ENCODE results near the gene FLOT2.
A peak's percentile ranks its signal among the peaks of the same experiment; 100 is the strongest.
"Not testable (repeated sequence)": the region's sequence is repeated elsewhere in the genome, so short reads cannot be mapped to it uniquely, and the experiment has no call there.

Gene FLOT2

DNA sequence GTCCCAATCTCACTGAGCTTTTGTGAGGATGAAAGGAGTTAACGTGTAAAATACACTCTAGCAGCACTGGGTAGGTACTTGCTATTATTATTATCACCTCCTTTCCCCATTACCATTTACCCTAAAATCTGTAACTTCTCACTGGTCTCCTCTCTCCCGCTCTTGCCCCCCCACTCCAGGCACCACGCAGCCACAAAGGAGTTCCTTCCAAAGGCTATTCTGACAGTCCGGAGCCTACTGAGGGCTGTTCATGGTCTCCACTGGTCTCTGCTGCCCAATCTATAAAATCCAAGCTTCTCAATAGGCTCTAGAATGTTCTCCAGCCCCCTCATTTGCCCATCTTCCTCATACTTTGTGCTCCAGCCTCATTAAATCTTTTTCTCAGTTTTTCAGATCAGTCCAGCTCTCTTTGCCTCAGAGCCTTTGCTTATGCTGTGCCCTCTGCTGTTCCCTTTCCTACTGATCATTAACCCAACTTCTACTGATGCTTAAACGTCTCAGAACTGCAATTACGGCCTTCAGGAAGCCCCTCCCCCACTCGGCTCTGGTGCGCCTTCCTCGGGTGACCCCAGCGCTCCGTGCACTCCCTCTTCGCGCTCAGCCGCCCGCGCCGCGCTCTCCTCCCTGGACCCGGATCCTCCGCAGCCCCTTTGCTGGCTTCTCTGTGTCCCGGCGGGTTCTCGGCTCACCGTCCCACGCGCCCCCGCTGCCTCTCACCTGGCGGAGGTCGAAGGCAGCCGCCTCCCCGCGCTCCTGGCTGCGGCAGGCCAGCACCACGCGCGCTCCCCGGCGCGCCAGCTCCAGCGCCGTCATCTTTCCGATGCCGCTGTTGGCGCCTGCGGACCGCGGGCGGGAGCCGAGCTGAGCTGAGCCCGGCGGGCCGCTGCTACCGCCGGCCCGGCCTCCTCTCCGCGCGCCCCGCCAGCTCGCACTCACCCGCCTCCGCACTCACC, 4.6 kb upstream of the FLOT2 start:
- Histone ChIP-seq H3K9me3 (ENCODE audit: control insufficient read depth, insufficient read depth, low read length) (no peaks in the 10 kb centered on the region), H3K4me3 (ENCODE audit: low read depth, low read length) (peak overlapping the region; percentile 74), H3K9ac (ENCODE audit: low read depth, low read length) (peak overlapping the region; percentile 65), H3K27me3 (ENCODE audit: control insufficient read depth, insufficient read depth, low read length) (no peaks in the 10 kb centered on the region), H3K4me1 (ENCODE audit: control insufficient read depth, insufficient read depth, low read length) (peaks cover 11% of the 10 kb centered on the region), H3K36me3 (ENCODE audit: control insufficient read depth, insufficient read depth, low read length) (peaks cover 12% of the 10 kb centered on the region)

GRCh38 chr17:28900986-28901726, 3.6 kb upstream of the FLOT2 start:
- peaks cover 13% of the 10 kb centered on the region for H3K4me1 ChIP-seq (ENCODE audit: control insufficient read depth, insufficient read depth, low read length)
- no peaks in the 10 kb centered on the region for H3K9me3 ChIP-seq (ENCODE audit: control insufficient read depth, insufficient read depth, low read length)
- no peak overlapping the region for H3K9ac ChIP-seq (ENCODE audit: low read depth, low read length)
- H3K4me3 ChIP-seq (ENCODE audit: low read depth, low read length): peak overlapping the region; percentile 74
- H3K36me3 ChIP-seq (ENCODE audit: control insufficient read depth, insufficient read depth, low read length): peaks cover 5% of the 10 kb centered on the region
- no peaks in the 10 kb centered on the region for H3K27me3 ChIP-seq (ENCODE audit: control insufficient read depth, insufficient read depth, low read length)

DNA sequence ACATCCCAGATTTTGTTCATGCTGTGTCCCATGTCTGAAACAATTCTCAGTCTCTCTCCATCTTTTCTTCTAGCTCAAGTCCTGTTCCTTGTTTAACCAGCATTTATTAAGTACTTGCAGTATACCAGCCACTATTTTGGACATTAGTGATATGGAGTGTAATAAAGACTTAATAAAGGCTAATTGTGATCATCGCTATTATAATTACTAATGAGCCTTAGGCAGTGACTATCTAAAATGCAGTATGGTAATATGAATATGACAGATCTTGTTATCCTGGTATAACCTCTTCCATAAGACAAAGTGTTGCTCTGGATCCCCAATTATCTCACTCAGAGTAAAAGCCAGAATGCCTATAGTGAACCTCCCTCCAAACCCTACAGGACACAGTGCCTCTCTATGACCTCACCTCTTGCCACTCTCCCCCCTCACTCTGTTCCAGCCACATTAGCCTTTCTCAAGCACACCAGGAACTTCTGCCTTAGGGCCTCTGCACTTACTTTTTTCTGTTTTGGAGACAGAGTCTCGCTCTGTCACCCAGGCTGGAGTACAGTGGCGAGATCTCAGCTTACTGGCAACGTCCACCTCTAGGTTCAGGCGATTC, 1.8 kb upstream of the FLOT2 start:
- Histone ChIP-seq H3K27me3 (ENCODE audit: control insufficient read depth, insufficient read depth, low read length) (no peaks in the 10 kb centered on the region), H3K9ac (ENCODE audit: low read depth, low read length) (no peak overlapping the region), H3K4me1 (ENCODE audit: control insufficient read depth, insufficient read depth, low read length) (peaks cover 18% of the 10 kb centered on the region), H3K9me3 (ENCODE audit: control insufficient read depth, insufficient read depth, low read length) (no peaks in the 10 kb centered on the region), H3K4me3 (ENCODE audit: low read depth, low read length) (no peak overlapping the region), H3K36me3 (ENCODE audit: control insufficient read depth, insufficient read depth, low read length) (no peaks in the 10 kb centered on the region)

DNA sequence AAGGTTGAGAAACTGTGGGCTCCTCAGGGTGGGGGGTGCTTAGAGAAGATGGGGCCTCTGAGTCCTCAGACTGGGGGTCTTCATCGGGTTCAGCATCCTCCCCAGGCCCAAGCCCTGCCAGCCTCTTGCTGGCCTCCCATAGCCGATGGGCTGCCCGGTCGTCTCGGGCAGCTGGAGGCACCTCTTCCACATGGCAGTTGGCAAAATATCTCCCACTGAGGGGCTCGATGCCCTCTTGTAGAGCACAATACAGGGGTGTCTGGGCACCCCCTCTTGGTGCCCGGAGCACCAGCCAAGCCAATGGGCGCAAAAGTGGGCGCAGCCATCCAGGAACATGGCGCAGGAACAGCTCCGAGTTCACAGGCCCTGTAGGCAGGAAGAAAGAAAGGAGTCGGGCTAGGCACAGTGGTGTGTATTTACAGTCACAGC, 1.0 kb upstream of the FLOT2 start:
- Histone ChIP-seq H3K4me1 (ENCODE audit: control insufficient read depth, insufficient read depth, low read length) (peaks cover 18% of the 10 kb centered on the region), H3K9ac (ENCODE audit: low read depth, low read length) (no peak overlapping the region), H3K27me3 (ENCODE audit: control insufficient read depth, insufficient read depth, low read length) (no peaks in the 10 kb centered on the region), H3K4me3 (ENCODE audit: low read depth, low read length) (no peak overlapping the region), H3K9me3 (ENCODE audit: control insufficient read depth, insufficient read depth, low read length) (no peaks in the 10 kb centered on the region), H3K36me3 (ENCODE audit: control insufficient read depth, insufficient read depth, low read length) (no peaks in the 10 kb centered on the region)

- H3K4me3 ChIP-seq (ENCODE audit: low read depth, low read length): peak overlapping the region; percentile 84
- no peaks in the 10 kb centered on the region for H3K36me3 ChIP-seq (ENCODE audit: control insufficient read depth, insufficient read depth, low read length)
- peaks cover 14% of the 10 kb centered on the region for H3K4me1 ChIP-seq (ENCODE audit: control insufficient read depth, insufficient read depth, low read length)
- peak overlapping the region; percentile 66 for H3K9ac ChIP-seq (ENCODE audit: low read depth, low read length)
- H3K27me3 ChIP-seq (ENCODE audit: control insufficient read depth, insufficient read depth, low read length): no peaks in the 10 kb centered on the region
- H3K9me3 ChIP-seq (ENCODE audit: control insufficient read depth, insufficient read depth, low read length): no peaks in the 10 kb centered on the region
These were observed 415 bp upstream of the FLOT2 start for GRCh38 chr17:28897769-28898526.

- Histone ChIP-seq H3K36me3 (ENCODE audit: control insufficient read depth, insufficient read depth, low read length) (no peaks in the 10 kb centered on the region), H3K27me3 (ENCODE audit: control insufficient read depth, insufficient read depth, low read length) (no peaks in the 10 kb centered on the region), H3K4me1 (ENCODE audit: control insufficient read depth, insufficient read depth, low read length) (peaks cover 8% of the 10 kb centered on the region), H3K9me3 (ENCODE audit: control insufficient read depth, insufficient read depth, low read length) (no peaks in the 10 kb centered on the region), H3K4me3 (ENCODE audit: low read depth, low read length) (peak overlapping the region; percentile 84), H3K9ac (ENCODE audit: low read depth, low read length) (peak overlapping the region; percentile 73)
These were observed 1.0 kb downstream of the FLOT2 start for GRCh38 chr17:28896491-28896883.

GRCh38 chr17:28895794-28896447, 1.6 kb downstream of the FLOT2 start:
- Histone ChIP-seq H3K9me3 (ENCODE audit: control insufficient read depth, insufficient read depth, low read length) (no peaks in the 10 kb centered on the region), H3K36me3 (ENCODE audit: control insufficient read depth, insufficient read depth, low read length) (no peaks in the 10 kb centered on the region), H3K4me1 (ENCODE audit: control insufficient read depth, insufficient read depth, low read length) (peaks cover 7% of the 10 kb centered on the region), H3K27me3 (ENCODE audit: control insufficient read depth, insufficient read depth, low read length) (no peaks in the 10 kb centered on the region), H3K4me3 (ENCODE audit: low read depth, low read length) (peak overlapping the region; percentile 84), H3K9ac (ENCODE audit: low read depth, low read length) (peak overlapping the region; percentile 28)

GRCh38 chr17:28893248-28894183, 4.0 kb downstream of the FLOT2 start:
- H3K4me1 ChIP-seq (ENCODE audit: control insufficient read depth, insufficient read depth, low read length): peaks cover 10% of the 10 kb centered on the region
- not testable (repeated sequence) for H3K36me3 ChIP-seq (ENCODE audit: control insufficient read depth, insufficient read depth, low read length); H3K9me3 ChIP-seq (ENCODE audit: control insufficient read depth, insufficient read depth, low read length); H3K27me3 ChIP-seq (ENCODE audit: control insufficient read depth, insufficient read depth, low read length); H3K4me3 ChIP-seq (ENCODE audit: low read depth, low read length); H3K9ac ChIP-seq (ENCODE audit: low read depth, low read length)

- Histone ChIP-seq H3K27me3 (ENCODE audit: control insufficient read depth, insufficient read depth, low read length) (no peaks in the 10 kb centered on the region), H3K4me3 (ENCODE audit: low read depth, low read length) (no peak overlapping the region), H3K9ac (ENCODE audit: low read depth, low read length) (no peak overlapping the region), H3K4me1 (ENCODE audit: control insufficient read depth, insufficient read depth, low read length) (peaks cover 10% of the 10 kb centered on the region), H3K9me3 (ENCODE audit: control insufficient read depth, insufficient read depth, low read length) (no peaks in the 10 kb centered on the region), H3K36me3 (ENCODE audit: control insufficient read depth, insufficient read depth, low read length) (no peaks in the 10 kb centered on the region)
These were observed 5.5 kb downstream of the FLOT2 start for GRCh38 chr17:28892024-28892423.

DNA sequence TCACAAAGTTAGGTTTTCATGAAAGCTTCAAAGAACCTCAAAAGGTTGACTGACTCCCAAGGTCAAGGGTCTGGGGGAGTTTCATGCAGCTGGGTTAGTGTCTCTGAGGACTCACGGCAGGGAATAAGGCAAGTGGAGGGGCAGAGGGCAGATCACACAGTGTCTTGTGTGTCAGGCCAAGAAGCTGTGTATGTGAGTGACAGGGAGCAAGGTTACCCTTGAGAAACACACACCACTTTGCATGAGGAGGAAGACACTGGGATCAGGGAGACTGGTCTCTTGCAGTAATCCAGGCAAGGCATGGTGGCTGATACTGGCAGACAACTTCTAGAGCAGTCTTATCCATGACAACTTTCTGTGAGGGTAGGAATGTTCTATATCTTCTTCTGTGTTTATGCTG, 6.3 kb downstream of the FLOT2 start:
- Histone ChIP-seq H3K9ac (ENCODE audit: low read depth, low read length) (no peak overlapping the region), H3K36me3 (ENCODE audit: control insufficient read depth, insufficient read depth, low read length) (no peaks in the 10 kb centered on the region), H3K9me3 (ENCODE audit: control insufficient read depth, insufficient read depth, low read length) (no peaks in the 10 kb centered on the region), H3K27me3 (ENCODE audit: control insufficient read depth, insufficient read depth, low read length) (no peaks in the 10 kb centered on the region), H3K4me3 (ENCODE audit: low read depth, low read length) (no peak overlapping the region), H3K4me1 (ENCODE audit: control insufficient read depth, insufficient read depth, low read length) (peaks cover 9% of the 10 kb centered on the region)

Data from iPS-15b (cell line).